ENCODE measurements around the gene FKBP15. TPM values are rescaled to one million over a fixed set of nuclear protein-coding genes. Genes with fewer than 3 reads are reported as not detected.
"Not testable (repeated sequence)": the region's sequence is repeated elsewhere in the genome, so short reads cannot be mapped to it uniquely, and the experiment has no call there.

FKBP15 gene
- total RNA-seq, 6 donors from 2014 or later: 36.5 to 72.3 (median 50.0) TPM

DNA sequence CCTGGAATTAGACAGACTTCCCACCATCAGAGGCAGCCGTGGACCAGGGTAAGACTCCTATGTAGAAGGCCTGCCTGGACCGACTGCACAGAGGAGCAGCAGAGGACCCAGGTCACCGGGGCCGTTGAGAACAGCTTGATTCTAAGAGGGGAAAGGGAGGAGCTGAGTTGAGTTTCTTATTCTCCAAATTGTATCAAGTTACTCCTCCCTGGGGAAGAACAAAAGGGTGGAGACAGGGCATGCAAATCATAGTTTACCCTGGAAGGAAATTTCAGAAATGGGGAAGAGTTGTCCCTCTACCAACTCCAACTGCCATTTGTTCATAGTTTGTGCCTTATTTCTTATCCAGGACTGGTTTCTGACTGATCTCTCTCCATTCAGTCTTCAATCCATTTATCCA is 91.2 kb downstream of the FKBP15 start:
- Histone ChIP-seq H3K4me3 (no peak overlapping the region), H3K4me1 (no peaks in the 10 kb centered on the region), H3K27me3 (no peaks in the 10 kb centered on the region), H3K36me3 (no peaks in the 10 kb centered on the region), H3K27ac (no peak overlapping the region), H3K9me3 (no peaks in the 10 kb centered on the region)
- 47 to 57% methylated on average over 4 of the region's 4 CpGs for WGBS, 2 donors
- no peak for TF ChIP-seq POLR2AphosphoS5 (IDR thresholded peaks at IDR 0.05)
- TF ChIP-seq EP300 (IDR thresholded peaks at IDR 0.05): no peak
- no peak for TF ChIP-seq POLR2A (IDR thresholded peaks at IDR 0.05)
- TF ChIP-seq, protein P1, sequence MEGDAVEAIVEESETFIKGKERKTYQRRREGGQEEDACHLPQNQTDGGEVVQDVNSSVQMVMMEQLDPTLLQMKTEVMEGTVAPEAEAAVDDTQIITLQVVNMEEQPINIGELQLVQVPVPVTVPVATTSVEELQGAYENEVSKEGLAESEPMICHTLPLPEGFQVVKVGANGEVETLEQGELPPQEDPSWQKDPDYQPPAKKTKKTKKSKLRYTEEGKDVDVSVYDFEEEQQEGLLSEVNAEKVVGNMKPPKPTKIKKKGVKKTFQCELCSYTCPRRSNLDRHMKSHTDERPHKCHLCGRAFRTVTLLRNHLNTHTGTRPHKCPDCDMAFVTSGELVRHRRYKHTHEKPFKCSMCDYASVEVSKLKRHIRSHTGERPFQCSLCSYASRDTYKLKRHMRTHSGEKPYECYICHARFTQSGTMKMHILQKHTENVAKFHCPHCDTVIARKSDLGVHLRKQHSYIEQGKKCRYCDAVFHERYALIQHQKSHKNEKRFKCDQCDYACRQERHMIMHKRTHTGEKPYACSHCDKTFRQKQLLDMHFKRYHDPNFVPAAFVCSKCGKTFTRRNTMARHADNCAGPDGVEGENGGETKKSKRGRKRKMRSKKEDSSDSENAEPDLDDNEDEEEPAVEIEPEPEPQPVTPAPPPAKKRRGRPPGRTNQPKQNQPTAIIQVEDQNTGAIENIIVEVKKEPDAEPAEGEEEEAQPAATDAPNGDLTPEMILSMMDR (IDR thresholded peaks at IDR 0.05): no peak
- DNase-seq (no peak), ATAC-seq (ENCODE audit: low FRiP score in 2 of 2) (no peak)

DNA sequence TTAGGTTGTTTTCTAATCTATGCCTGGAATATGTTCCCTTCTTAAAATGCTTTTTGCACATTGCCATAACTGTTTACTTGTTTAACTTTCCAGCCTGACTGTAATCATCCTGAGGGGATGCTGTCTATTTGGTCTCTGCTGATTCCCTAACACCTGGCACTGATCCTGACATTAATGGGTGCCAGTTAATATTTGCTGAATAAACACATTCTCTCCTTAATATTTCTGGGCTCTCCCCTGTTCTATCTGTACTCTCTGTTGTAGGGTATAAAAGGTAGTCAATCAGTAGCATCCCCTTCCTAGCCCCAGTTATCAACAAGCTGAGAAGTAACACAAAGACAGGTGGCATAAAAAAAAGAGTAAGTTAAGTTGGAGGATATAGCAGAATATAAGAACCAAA is 91.6 kb downstream of the FKBP15 start:
- TF ChIP-seq, protein P1 (IDR thresholded peaks at IDR 0.05): no peak
- TF ChIP-seq POLR2A (IDR thresholded peaks at IDR 0.05) (no peak), POLR2AphosphoS5 (IDR thresholded peaks at IDR 0.05) (no peak), EP300 (IDR thresholded peaks at IDR 0.05) (no peak)
- Histone ChIP-seq H3K36me3 (no peaks in the 10 kb centered on the region), H3K27me3 (no peaks in the 10 kb centered on the region), H3K9me3 (no peaks in the 10 kb centered on the region), H3K4me1 (no peaks in the 10 kb centered on the region), H3K4me3 (no peak overlapping the region), H3K27ac (no peak overlapping the region)
- ATAC-seq (ENCODE audit: low FRiP score in 2 of 2) (no peak), DNase-seq (no peak)

DNA sequence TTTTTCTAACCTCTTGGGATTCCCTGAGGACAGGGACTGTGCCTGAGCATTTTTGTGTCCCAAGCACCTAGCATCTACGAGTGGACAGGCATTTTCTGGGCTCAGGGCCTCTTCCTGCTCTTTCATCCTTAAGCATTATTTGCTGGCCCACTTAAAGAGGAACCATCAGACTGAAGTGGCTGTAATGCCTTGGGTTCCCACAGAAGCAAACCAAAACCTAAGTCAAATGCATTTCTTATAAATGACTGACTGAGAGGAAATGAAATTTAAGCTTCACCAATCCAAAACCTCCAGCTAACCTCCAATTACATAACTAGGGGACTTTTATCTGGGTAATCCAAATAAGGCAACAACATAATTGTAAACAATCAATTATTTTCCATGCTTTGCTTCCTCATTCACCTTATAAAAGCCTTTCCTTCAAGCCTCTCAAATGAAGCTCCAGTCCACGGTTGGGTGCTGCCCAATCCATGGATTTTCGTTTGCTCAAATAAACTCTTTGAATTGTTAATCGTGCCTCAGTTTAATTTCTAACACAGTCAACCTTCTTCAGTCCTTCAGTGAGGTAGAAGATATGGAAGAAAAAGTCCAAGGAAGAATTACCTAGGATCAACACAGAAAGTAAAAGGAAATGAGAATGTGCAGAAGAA is 95.6 kb downstream of the FKBP15 start:
- Histone ChIP-seq H3K4me3 (no peak overlapping the region), H3K4me1 (no peaks in the 10 kb centered on the region), H3K9me3 (no peaks in the 10 kb centered on the region), H3K36me3 (no peaks in the 10 kb centered on the region), H3K27me3 (no peaks in the 10 kb centered on the region), H3K27ac (no peak overlapping the region)
- TF ChIP-seq EP300 (IDR thresholded peaks at IDR 0.05): no peak
- TF ChIP-seq POLR2A (IDR thresholded peaks at IDR 0.05): no peak
- TF ChIP-seq, protein P1 (IDR thresholded peaks at IDR 0.05): no peak
- TF ChIP-seq POLR2AphosphoS5 (IDR thresholded peaks at IDR 0.05): no peak
- DNase-seq: no peak
- ATAC-seq (ENCODE audit: low FRiP score in 2 of 2): no peak
- 65 to 72% methylated on average over 4 of the region's 4 CpGs for WGBS, 2 donors

DNA sequence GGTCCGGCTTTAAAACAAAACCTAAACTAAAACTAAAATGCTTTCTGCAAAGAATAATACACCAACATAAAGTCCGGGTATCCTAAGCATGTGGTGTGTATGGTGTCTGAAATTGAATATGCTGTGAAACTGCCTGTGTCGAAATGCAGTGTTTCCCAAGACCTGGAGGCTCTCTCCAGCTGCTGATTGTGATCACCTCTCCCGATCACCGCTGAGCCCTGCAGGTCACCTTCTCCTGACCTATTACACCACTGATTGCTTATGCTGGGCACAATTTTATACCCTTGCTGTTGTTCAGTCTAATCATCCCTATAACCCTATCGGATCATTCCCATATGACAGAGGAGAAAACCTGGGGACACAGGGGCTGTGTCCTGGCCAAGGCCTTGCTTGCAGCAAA is 102.2 kb downstream of the FKBP15 start:
- DNase-seq; H3K9me3 ChIP-seq; ATAC-seq (ENCODE audit: low FRiP score in 2 of 2); H3K27ac ChIP-seq; H3K36me3 ChIP-seq; H3K4me1 ChIP-seq; H3K27me3 ChIP-seq; H3K4me3 ChIP-seq: not testable (repeated sequence)
- no CpG with 5 or more reads among the region's 6 CpGs for WGBS, 2 donors

Other genes starting within 250 kb of the FKBP15 start
- 1 to 10 TPM in 1 of 6 donors, under 1 TPM in 4, not detected in 1; 0.26 to 1.2 (median 0.69) TPM for gene ZNF883, start 209.1 kb downstream of the FKBP15 start, total RNA-seq
- 1 to 10 TPM in 5 of 6 donors, not detected in 1; 1.0 to 2.5 (median 1.3) TPM for gene ZFP37, start 164.6 kb downstream of the FKBP15 start, total RNA-seq
- gene SLC31A2, start 70.3 kb downstream of the FKBP15 start, total RNA-seq: 10 to 100 TPM; 43.1 to 79.6 (median 57.4) TPM
- gene SLC31A1, start 267 bp upstream of the FKBP15 start, total RNA-seq: 10 to 100 TPM; 10.5 to 44.7 (median 28.5) TPM
- gene CDC26, start 54.3 kb upstream of the FKBP15 start, total RNA-seq: 10 to 100 TPM; 17.7 to 41.9 (median 28.4) TPM
- 10 to 100 TPM in 5 of 6 donors, 1 to 10 TPM in 1; 7.1 to 18.2 (median 15.0) TPM for gene PRPF4, start 54.4 kb upstream of the FKBP15 start, total RNA-seq
- gene RNF183, start 82.1 kb upstream of the FKBP15 start, total RNA-seq: 1 to 10 TPM in 1 of 6 donors, under 1 TPM in 2, not detected in 3; 0.30 to 3.1 (median 0.39) TPM
- 1 to 10 TPM; 2.0 to 5.2 (median 3.1) TPM for gene WDR31, start 119.0 kb upstream of the FKBP15 start, total RNA-seq
- 10 to 100 TPM in 3 of 6 donors, 1 to 10 TPM in 3; 5.2 to 21.1 (median 12.7) TPM for gene BSPRY, start 128.3 kb upstream of the FKBP15 start, total RNA-seq
- 10 to 100 TPM; 12.0 to 25.8 (median 19.6) TPM for gene HDHD3, start 155.7 kb upstream of the FKBP15 start, total RNA-seq
- gene ALAD, start 180.0 kb upstream of the FKBP15 start, total RNA-seq: 10 to 100 TPM; 30.6 to 48.2 (median 38.2) TPM
- gene POLE3, start 189.4 kb upstream of the FKBP15 start, total RNA-seq: 10 to 100 TPM in 4 of 6 donors, 1 to 10 TPM in 2; 6.4 to 37.1 (median 28.4) TPM
- 1 to 10 TPM in 2 of 6 donors, under 1 TPM in 4; 0.23 to 3.1 (median 0.43) TPM for gene C9orf43, start 189.5 kb upstream of the FKBP15 start, total RNA-seq
- 10 to 100 TPM; 60.3 to 93.2 (median 72.6) TPM for gene RGS3, start 242.4 kb upstream of the FKBP15 start, total RNA-seq

All from upper lobe of left lung (tissue), 6 donors.